ENCODE measurements around the gene HTT-AS.
"Not testable (repeated sequence)": the region's sequence is repeated elsewhere in the genome, so short reads cannot be mapped to it uniquely, and the experiment has no call there.

Gene HTT-AS

DNA sequence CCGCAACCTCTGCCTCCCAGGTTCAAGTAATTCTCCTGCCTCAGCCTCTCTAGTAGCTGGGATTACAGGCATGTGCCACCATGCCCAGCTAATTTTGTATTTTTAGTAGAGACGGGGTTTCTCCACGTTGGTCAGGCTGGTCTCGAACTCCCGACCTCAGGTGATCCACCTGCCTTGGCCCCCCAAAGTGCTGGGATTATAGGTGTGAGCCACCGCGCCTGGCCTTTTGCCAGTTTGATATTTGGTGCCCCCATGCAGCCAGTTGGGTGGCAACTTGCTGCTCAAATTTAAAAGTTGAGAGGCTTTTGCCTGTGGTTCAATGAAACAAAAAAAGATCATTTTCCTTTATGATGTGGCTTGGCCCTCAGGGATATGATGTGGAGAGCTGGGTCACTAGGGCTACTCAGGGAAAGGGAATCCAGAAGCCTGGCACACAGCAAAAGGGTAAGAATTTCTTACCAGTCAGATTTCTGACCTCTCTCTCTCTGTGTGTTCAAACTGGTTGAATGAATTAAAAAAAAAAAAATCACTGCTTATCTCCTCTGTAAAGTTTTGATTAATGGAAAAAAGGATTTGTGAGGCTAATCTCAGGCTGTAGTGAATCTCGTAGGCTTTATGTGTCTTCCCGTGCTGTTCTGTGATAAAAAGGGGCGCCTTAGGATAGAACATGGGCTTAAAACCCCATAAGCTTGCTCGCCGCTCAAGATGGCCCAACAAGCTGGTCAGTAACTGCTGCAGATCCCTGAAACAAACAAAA is 23.0 kb downstream of the HTT-AS start:
- not testable (repeated sequence) for DNase-seq (ENCODE audit: low spot score)

DNA sequence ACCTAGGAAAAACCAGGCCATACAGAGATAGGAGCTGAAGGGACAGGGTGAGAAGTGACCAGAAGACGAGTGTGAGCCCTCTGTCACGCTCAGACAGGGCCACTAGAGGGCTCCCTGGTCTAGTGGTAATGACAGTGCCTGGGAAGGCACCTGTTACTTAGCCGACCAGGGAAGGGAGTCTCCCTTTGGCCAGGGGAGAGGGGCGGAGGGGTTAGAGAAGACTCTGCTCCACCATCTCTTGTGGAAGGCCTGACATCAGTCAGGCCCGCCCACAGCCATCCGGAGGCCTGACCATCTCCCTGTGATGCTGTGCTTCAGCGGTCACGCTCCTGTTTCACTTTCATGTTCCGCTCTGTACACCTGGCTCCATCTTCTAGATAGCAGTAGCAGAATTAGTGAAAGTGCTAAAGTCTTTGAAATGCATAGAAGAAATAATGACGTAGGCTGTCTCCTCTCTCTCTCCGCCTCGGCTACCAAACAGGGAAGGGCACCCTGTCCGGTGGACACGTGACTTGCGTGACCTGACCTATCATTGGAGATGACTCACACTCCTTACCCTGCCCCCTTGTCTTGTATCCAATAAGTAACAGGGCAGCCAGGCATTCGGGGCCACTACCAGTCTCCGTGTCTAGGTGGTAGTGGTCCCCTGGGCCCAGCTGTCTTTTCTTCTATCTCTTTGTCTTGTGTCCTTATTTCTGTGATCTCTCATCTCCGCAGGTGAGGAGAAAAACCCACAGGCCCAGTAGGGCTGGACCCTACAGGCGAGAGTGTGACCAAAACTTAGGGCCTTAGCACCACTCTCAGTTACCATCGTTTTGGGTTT is 26.7 kb downstream of the HTT-AS start:
- DNase-seq (ENCODE audit: low spot score), result no peak

DNA sequence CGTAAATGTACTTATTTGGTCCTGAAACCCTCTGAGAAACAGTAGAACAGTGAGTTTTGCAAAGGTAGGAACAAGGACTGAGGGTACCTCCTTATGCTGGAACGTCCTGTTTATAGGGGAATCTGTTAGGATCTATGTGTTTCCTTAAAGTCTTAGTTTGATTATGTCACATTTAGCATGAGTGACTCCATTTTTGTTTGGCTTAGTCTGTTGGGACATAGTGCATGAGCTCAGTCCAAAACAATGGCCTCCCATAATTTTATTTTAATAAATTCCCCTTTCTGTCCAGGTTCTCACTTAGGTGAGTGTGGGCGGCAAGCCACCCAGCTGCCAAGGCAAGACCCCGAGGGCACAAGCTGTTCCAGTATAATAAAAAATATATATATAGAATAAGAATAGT is 27.7 kb downstream of the HTT-AS start:
- no peak for DNase-seq (ENCODE audit: low spot score)

DNA sequence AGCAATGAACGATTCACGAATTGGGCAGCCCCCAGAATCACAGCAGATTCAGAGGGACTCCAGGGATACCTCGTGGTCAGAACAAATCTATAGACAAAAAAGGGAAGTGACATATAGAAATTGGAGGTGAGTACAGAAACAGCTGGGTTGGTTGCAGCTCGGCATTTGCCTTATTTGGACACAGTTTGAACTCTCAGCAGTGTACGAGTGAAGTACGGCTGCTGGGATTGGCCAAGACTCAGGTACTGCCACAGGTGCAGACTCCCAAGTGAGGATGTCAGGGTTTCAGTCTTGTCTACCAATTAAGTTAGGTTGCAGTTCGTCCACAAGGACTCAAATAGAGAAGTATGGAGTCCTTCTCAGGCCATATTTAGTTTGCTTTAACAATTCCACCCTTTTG is 28.2 kb downstream of the HTT-AS start:
- DNase-seq (ENCODE audit: low spot score), result no peak

DNA sequence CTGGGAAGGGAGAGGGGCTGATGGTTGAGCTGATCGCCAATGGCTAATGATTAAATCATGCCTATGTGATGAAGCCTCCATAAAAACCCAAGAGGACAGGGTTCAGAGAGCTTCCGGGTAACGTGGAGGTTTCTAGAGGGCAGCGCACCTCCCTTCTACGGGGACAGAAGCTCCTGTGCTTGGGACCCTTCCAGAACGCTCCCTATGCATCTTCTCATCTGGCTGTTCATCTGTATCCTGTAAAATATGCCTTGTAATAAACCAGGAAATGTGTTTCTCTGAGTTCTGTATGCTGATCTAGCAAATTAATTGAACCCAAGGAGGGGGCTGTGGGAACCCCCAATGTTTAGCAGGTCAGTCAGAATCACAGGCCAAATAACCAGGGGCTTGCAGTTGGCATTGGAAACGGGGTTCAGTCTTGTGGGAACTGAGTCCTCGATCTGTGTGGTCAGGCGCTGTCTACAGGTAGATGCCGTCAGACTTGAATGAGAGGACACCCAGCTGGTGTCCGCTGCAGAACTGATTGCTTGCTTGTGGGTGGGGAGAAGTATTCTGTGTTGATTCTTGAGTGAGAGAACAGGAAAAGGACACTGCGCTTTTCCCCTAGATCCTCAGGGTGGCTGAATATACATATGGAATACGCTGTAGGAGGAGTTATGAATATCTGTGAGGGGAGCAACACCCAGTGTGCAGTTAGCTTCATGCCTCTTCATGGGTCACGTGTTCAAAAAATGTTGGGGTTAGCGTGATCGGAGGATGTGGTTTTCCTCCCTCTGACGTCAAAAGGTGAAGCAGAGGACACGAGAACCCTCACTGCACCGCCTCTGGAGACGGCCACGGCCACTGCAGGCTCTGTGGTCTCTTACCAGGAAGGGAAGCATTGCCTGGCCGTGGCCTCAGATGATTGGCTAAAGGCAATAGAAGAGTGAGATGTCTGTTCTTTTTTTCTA is 29.2 kb downstream of the HTT-AS start:
- DNase-seq (ENCODE audit: low spot score), result no peak

DNA sequence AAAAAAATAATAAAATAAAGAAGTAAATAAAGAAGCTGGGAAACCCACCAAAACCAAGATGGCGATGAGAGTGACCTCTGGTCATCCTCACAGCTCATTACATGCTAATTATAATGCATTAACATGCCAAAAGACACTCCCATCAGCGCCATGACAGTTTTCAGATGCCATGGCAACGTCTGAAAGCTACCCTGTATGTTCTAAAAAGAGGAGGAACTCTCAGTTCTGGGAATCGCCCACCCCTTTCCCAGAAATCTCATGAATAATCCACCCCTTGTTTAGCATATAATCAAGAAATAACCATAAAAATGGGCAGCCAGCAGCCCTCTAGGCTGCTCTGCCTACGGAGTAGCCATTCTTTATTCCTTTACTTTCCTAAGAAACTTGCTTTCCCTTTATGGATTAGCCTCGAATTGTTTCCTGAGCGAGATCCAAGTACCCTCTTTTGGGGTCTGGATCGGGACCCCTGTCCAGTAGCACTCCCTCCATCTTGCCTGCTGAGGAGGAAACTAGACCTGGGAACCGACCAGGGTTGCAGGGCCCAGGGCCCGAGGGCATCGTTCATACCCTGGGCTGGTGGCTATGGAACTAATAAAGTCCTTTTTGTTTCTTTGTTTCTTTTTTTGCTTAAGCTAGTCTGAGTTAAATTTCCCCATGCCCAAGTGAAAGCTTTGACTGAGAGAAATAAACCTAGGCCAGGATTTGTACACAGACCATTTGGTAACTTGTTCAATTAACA is 30.9 kb downstream of the HTT-AS start:
- no peak for DNase-seq (ENCODE audit: low spot score)

DNA sequence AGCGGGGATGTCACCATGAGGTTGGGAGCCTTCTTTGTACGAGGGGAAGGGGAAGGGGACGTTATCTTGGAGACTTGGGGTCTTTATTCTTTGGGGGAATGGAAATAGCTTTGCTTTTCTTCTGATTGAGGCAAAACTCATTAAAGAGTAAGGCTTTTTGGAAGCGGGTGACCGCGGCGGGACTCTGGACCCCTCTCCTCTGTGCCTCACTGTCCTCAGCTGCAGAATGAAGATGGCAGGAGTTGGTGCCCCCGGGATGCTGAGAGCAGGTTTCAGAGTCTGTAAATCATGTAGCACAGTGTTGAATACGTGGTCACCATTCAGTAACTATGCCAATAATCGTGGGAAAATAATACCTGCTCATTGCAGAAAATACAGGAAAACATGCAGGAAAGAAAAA is 32.1 kb downstream of the HTT-AS start:
- DNase-seq (ENCODE audit: low spot score), result no peak

DNA sequence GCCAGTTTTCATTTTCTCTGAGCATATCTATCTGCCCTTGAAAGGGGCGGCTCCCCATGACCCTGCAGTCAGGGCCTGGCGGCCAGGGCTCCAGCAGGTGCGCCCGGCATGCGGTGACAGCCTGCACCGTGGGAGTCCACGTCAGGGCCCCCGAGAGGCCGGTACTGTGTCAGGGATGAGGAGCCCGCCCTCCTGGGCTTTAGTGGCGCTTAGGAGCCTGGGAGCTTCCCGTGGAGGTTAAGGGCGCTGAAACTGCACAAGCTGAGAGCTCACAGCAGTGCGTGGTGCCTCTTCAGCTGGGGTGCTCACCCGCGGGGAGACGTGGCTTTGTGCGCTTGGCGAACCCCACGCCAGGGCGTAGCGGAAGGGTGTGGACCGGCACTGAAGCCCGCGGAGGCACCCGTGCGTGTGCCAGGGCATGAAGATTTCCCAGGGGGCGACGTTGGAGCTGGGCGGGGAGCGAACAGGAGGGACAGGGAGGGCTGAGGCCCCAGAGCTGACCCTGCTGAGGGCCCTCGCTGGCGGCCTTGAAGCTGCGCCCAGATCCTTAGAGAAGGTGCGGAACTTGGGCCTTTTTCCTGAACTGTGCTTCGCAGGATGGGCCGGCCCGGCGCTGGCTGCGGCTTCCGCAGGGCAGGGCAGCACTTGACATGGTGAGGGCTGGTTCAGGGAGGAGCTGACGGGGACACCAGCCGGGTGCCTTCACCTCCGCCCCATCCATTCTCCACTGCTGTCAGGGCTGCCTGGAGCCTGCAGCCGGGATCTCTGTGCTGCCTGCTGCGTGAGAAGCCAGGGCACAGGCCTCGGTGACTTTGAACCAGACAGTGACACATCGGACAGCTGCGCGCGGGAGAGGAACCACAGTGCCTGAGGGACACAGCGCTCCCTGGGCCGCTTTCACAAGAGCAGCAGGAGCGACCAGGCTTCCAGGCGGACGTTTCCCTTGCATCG is 32.9 kb downstream of the HTT-AS start:
- DNase-seq (ENCODE audit: low spot score), result peak; percentile 91

DNA sequence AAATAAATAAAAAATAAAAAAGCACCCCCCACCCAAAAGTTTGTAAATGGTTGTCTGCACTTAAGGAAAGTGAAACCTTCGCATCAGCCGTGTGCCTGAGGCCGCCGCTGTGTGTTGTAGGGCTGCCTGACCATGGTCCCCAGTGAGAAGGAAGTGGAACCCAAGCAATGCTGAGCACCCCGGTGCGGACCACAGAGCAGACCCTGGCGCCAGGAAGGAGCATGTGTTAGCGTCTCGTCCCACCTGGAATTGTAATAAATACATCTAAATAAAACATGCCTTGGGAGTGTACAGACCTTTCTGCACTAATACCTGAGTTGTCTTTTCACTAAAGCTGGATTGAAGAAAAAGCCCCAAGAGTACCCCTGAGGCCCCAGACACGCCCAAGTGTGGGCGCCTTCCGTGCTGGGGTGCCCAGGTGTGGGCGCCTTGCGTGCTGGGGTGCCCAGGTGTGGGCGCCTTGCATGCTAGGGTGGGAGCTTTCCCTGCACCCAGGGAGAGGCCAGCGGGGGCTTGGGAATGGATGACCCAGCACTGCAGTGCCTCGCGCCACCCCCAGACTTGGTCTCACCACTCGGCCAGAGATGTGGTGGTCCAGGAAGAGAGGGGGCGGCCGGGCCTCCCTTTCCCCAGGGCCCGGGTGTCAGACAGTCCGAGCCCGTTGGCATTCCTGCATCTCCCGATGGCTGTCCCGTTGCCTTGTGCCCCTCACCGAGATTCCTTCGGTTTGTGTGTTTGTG is 33.7 kb downstream of the HTT-AS start:
- DNase-seq (ENCODE audit: low spot score), result no peak

DNA sequence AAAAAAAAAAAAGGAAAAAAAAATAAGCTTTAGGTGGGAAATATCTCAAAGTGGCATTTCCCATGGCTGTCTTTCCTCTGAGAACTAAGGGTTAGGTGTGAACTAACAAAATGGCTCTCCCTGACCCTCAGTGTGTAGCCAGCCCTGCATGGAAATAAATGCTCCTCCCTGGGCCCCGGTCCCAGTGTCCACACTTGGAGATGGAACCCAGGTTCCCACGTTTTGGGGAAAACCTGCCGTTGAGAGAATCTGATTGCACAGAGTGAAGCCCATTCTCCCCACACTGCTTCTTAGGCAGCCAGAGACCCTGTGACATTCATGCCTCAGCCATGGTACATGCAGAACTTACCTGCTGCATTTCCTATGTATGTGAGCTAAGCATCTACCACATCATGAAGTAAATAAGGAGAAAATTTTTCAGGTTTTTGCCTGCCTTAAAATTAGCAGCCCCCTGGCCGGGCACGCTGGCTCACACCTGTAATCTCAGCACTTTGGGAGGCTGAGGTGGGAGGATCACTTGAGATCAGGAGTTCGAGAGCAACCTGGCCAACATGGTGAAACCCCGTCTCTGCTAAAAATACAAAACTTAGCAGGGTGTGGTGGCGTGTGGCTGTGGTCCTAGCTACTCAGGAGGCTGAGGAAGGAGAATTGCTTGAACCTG is 34.5 kb downstream of the HTT-AS start:
- DNase-seq (ENCODE audit: low spot score), result no peak

DNA sequence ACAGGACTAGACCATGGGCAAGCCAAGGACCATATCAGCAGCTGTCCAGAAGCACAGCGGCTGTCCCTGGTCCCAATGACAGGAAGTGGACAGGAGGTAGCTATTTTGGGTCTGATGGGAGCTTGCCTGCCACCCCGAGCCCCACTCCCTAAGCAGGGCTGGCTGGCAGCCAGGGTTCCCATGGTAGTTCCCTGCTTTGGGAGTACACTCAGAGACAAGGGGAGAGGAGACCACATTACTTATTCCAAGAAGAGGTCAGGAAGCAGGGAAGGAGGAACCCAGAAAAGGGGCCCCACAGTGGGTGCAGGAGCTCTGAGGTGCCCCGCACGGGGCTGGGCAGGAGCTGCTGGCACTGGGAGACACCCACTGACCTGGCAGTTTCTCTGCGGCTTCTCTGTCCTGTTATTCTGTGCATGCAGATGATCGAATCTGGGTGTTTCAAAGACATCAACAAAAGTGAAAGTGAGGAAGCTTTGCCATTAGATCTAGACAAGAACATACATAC is 36.3 kb downstream of the HTT-AS start:
- peak; percentile 55 for DNase-seq (ENCODE audit: low spot score)

DNA sequence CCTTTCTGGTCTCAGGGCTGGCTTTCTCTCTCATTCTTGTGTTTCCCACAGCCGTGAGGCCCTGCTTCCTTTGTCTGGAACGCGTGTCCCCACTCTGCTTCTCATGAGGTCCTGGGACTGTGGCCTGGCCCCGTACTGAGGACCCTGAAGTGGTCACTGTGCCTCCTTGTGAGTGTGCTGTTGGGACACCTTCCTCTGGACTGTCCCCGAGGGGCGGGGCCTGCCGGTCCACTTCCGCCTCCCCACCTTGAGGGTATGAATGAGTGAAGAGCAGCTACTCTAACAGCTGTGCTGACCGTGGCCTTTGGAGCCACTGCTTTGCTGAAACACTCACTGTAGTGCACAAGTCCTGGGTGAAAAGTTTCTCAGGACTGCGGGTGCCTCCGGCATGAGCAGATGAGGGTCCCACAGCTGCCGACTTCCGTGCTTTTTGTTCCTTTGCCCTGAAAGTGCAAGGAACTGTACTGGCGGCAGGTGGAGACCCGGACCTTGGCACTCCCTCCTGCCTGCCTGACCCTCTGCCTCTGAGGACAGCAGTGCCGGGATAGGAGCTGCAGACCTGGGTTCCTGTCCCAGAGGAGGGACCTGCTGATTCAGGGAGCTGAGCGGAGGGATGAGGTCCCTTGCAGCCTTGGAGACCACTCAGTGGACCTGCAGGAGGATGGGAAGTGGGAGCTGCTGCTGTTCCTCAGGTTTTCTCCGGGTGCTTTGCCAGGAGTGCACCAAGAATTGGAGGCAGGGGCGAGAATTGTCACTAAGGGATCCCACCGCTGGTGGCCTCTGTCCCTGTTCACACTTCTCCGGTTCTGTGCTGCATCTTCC is 38.0 kb downstream of the HTT-AS start:
- no peak for DNase-seq (ENCODE audit: low spot score)

DNA sequence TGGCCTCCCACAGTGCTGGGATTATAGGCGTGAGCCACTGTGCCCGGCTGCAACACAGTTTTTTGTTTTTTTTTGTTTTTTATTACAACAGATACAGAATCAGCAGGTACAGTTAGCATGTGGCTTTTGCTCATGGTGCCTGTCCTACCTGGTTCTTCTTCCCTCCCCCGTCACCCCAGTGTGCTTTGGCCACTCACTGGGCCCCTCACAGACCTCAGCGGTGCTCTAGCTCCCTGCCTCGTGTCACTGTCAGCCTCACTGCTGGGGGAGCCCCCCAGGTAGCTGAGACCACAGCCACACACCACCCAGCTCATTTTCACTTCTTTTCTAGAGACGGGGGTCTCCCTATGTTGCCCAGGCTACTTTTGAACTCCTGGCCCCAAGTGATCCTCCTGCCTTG is 38.7 kb downstream of the HTT-AS start:
- DNase-seq (ENCODE audit: low spot score), result no peak

DNA sequence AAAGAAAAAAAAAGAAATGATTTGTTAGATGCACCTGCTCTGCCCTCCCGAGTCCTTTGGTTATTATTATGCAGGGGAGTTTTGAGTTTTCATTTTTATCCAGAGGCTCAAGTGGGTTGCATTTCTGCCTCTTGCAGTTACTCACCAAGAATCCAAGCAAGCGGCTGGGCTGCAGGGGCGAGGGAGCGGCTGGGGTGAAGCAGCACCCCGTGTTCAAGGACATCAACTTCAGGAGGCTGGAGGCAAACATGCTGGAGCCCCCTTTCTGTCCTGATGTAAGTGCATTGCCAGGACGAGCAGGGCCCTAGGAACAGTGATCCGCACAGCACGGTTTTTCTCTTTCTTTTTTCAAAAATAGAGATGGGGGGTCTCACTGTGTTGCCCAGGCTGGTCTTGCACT is 39.1 kb downstream of the HTT-AS start:
- no peak for DNase-seq (ENCODE audit: low spot score)

DNA sequence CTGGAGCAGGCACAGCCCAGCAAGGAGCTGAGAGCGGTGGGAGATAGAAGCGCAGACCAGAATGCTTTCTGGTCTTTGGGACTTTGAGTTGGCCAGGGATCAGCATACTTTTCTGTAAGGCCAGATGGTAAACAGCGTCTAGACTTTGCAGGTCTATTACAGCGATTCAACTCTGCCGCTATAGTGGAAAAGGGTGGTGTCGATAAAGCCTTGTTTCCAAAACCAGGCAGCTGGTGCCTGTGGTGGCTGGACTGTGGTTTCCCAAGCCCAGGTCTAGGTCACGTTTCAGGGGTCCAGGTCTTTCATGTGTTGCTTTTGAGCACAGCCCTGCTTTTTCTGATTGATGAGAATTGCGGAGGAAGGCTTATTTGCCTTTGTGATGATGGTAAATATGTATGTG is 40.1 kb downstream of the HTT-AS start:
- DNase-seq (ENCODE audit: low spot score), result no peak

DNA sequence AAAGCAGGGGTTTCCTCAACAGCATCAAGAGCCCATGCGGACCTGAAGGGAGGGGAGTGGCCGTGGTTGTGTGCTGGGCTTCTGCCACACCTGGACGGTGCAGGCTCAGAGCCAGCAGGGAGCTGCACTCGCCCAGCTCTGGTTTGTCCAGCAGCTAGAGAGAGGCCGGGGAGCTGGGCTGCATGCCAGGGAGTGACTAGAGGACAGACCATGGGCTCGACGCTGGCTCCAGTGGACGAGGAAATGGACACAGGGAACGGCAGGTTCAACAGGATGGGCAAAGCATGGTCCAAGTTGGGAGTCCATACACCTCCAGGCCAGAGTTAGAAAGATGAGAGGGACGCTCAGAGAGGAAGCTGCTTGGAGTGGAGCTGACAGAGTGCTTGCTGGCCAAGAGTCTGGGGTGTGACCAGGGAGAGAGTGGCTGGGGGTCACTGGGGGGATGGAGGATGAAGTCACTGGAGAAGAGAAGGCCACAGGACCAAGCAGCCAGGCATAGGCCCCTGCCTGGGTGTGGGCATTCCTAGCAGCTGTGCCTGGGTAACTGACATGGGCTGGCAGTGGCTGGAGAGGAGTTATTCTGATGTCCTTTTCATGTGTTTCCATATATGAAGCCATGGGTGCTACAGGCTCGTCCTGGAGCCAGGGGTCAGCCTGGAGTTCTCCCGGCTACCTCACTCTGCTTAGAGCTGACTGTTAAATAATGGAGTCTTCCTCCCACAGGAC is 42.8 kb downstream of the HTT-AS start:
- DNase-seq (ENCODE audit: low spot score), result peak; percentile 35

DNA sequence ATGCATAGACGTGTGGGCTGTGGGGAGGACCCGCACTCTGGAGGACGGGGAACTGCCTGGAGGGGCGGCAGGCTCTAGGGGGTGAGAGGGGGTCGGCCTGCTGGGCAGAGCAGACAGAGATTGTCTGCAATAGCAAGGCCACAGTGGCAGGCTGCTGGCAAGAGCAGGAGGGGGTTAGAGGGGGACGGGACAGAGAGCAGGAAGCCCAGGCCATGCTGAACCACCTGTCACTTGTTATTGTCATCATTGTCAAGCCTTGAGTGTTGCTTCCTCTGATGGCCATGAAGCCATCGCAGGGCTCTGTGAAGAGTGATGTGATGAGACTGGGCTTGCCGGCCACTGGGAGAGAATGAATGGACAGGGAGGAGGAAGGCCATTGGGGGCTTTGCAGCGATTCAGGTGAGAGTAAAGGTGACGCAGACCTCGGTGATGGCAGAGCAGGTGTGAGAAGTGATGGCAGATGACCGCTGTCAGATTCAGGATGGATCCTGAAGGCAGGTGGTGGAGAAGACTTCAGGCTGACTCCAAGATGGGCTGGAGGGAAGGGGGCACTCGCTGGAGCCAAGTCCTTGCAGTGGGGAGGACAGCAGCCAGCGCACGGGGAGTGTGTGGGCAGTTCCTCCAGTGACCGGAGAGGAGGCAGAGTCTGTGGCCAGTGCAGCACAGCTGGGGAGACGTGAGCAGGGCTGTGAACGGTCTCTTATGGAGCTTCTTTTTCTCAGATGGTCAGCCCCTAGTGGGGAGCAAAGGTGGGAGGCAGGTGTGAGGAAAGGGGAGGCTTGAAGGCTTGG is 43.6 kb downstream of the HTT-AS start:
- no peak for DNase-seq (ENCODE audit: low spot score)

All from hepatic stellate cell (primary cell).